Stimulated activated naive CD8-positive, alpha-beta T cell treated with anti-CD3 and anti-CD28 coated beads, Interleukin-15, Interleukin-2, amounts not matched to agents 100 ng/mL and 50 ng/mL, for 24 hours (primary cell): ENCODE results near the gene LGI4.

ENCODE experiments used
- H3K27ac Mint-ChIP-seq: one replicate; pipeline ENCODE4 v1.8.0; 2021; ENCODE audit warnings: mild to moderate bottlenecking, mixed read lengths
- H3K27me3 Mint-ChIP-seq: one replicate; pipeline ENCODE4 v1.8.0; 2021; ENCODE audit warnings: mixed read lengths
- H3K36me3 Mint-ChIP-seq: one replicate; pipeline ENCODE4 v1.8.0; 2021; ENCODE audit warnings: low read depth, mixed read lengths
- H3K4me1 Mint-ChIP-seq: one replicate; pipeline ENCODE4 v1.8.0; 2021; ENCODE audit warnings: low read depth, mixed read lengths
- H3K4me3 Mint-ChIP-seq: one replicate; pipeline ENCODE4 v1.8.0; 2021; ENCODE audit warnings: mild to moderate bottlenecking, mixed read lengths
- H3K9me3 Mint-ChIP-seq: one replicate; pipeline ENCODE4 v1.8.0; 2021; ENCODE audit warnings: mixed read lengths

The LGI4 gene

DNA sequence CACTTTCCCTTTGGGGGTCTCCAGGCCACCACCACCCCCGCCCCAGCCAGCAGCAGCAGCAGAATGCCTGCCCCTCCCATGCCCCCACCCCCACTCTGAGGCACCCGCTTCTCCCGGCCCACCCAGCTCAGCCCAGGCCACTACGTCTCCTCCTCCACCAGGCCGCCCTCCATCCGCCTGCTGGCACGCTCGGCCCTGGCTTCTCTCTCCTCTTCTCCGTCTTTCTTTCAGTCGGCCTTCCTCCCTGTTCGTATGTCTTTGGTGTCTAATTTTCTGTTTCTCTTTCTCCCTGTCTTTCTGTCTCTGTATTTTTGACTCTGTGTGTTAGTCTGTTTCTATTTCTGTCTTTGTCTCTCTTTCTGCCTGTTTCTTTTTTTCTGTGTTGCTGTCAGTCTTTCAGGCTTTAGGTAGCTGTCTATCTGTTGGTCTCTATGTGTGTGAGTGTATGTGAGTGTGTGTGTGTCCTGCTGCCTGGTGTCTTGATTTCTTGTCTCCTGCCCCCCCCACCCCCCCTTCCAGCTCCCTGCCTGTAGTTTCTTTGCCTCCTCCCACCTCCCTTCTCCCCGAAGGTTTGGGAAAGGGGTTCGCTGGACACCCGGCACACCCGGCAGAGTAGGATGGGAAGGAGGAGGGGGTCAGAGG lies at the start of gene LGI4:
Gene LGI4, minus strand, starts transcription at position 459 of the 642 bp plus-strand sequence. Its CDS starts 379 bp downstream, at position 80.
- Mint-ChIP-seq H3K9me3 (peaks cover 5% of the 10 kb centered on the region), H3K36me3 (no peaks in the 10 kb centered on the region), H3K27ac (peak within 1 kb of the TSS; percentile 81), H3K27me3 (no peaks in the 10 kb centered on the region), H3K4me3 (no peak within 1 kb of the TSS), H3K4me1 (peaks cover 4% of the 10 kb centered on the region)

- H3K36me3 Mint-ChIP-seq: no peaks in the 10 kb centered on the region
- peaks cover 14% of the 10 kb centered on the region for H3K9me3 Mint-ChIP-seq
- H3K4me3 Mint-ChIP-seq: no peak overlapping the region
- no peak overlapping the region for H3K27ac Mint-ChIP-seq
- peaks cover 12% of the 10 kb centered on the region for H3K4me1 Mint-ChIP-seq
- H3K27me3 Mint-ChIP-seq: no peaks in the 10 kb centered on the region
Observed at GRCh38 chr19:35184267-35184666, 49.4 kb upstream of the LGI4 start.

GRCh38 chr19:35181387-35181786 lies 46.5 kb upstream of the LGI4 start:
- H3K9me3 Mint-ChIP-seq: peaks cover 21% of the 10 kb centered on the region
- H3K4me3 Mint-ChIP-seq: no peak overlapping the region
- H3K36me3 Mint-ChIP-seq: peaks cover 10% of the 10 kb centered on the region

DNA sequence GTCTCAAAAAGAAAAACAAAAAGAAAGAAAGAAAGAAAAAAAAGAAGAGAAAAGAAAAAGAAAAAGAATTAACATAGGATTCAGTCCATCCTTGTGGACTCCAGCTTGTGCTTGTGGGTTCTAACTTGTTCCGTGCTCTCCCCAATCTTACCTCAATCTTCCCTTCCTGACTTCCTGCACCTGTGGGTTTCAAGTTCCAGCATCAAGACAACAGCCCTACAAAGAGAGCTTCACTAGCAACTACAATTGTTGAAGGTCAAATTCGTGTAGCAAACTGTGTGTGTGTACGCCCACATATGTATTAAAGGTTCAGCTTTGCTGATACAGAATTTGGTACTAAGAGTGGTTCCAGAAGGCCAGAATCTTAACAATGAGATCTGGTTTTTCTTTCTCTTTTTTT lies 45.0 kb upstream of the LGI4 start:
- Mint-ChIP-seq H3K27me3 (no peaks in the 10 kb centered on the region), H3K27ac (no peak overlapping the region), H3K4me1 (peaks cover 41% of the 10 kb centered on the region), H3K36me3 (peaks cover 14% of the 10 kb centered on the region), H3K4me3 (no peak overlapping the region), H3K9me3 (peaks cover 16% of the 10 kb centered on the region)

More at GRCh38 chr19:35181387-35181786, 46.5 kb upstream of the LGI4 start:
- Mint-ChIP-seq H3K27ac (no peak overlapping the region), H3K4me1 (peaks cover 27% of the 10 kb centered on the region), H3K27me3 (no peaks in the 10 kb centered on the region)

DNA sequence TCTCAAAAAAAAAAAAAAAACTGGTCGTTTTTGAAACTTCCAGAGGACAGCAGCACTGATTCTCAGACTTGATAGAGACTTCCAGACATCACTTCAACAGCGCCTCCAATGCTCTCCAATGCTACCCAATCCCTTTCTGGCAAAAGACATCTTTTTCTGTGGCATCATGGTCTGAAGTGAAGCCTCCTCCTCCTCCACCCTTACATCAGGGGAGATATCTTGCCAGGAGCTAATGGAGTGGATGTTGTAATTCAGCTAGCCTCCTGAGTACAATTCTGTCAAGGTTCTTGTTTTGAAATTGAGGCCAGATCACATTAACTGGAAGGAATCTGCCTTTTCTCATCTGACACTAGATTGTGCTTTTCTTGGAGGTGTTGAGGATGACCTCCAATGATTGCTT lies 43.8 kb upstream of the LGI4 start:
- H3K4me1 Mint-ChIP-seq: peaks cover 39% of the 10 kb centered on the region
- no peak overlapping the region for H3K27ac Mint-ChIP-seq
- H3K36me3 Mint-ChIP-seq: peaks cover 14% of the 10 kb centered on the region
- peaks cover 8% of the 10 kb centered on the region for H3K9me3 Mint-ChIP-seq
- H3K4me3 Mint-ChIP-seq: no peak overlapping the region
- no peaks in the 10 kb centered on the region for H3K27me3 Mint-ChIP-seq

DNA sequence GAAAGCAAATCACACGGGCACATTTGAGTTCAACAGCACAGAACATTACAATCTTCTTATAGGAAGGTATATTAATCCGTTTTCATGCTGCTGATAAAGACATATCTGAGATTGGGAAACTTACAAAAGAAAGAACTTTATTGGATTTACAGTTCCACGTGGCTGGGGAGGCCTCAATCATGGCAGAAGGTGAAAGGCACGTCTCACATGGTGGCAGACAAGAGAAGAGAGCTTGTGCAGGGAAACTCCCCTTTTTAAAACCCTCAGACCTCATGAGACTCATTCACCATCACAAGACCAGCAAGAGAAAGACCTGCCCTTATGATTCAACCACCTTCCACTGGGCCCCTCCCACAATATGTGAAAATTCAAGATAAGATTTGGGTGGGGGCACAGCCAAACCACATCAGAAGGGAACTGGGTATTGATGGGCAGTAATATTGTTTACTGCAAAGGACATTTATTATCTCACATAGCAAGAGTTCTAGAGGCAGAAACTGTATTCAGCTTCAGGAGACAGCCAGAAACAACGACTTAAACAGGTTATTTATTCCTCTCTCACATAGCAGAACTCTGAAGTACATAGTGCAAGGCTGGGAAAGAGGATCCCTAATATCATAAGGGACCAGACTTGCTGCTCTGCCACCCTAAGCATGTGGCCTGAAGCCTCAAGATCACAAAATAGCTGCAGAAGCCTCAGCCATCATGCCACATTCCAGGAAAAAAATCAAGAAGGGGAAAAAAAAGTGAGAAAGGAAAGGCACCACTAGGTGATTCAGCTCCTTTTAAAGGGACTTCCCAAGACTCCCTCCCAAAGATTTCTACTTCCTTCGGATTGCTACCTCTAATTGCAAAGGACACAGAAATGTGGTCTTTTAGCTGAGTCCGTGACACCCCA lies 42.8 kb upstream of the LGI4 start:
- peak overlapping the region; percentile 45 for H3K27ac Mint-ChIP-seq

DNA sequence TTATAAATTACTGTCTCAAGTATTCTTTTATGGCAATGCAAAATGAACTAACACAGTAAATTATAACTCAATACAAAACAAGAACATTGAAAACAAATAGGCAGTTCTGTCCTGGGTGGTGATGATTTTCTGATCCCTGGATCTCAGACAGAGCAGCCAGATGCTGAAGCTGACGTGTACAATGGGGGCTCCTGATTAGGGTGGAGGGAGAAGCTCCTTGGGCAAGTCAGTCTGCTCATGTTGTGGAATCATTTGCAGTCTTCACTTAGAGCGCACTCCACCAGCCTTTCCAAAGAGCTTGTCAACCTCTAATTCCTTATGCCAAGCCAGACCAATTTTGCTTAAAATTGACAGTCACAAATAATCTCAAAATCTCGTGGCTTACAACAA lies 41.3 kb upstream of the LGI4 start:
- no peak overlapping the region for H3K27ac Mint-ChIP-seq

More for the DNA sequence above, 42.8 kb upstream of the LGI4 start:
- Mint-ChIP-seq H3K4me1 (peaks cover 39% of the 10 kb centered on the region), H3K27me3 (no peaks in the 10 kb centered on the region), H3K36me3 (peaks cover 14% of the 10 kb centered on the region), H3K9me3 (peaks cover 8% of the 10 kb centered on the region), H3K4me3 (no peak overlapping the region)

DNA sequence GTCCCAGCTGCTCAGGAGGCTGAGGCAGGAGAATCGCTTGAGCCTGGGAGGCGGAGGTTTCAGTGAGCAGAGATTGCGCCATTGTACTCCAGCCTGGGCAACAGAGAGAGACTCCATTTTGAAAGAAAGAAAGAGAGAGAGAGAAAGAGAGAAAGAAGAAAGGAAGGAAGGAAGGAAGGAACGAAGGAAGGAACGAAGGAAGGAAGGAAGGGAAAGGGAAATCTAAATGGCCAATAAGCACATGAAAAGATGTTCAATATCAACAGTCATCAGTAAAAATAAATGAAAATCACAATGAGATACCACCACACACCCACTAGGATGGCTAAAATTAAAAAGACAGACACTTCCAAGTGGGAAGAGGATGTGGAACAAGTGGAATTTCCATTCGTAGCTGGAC lies 39.4 kb upstream of the LGI4 start:
- Mint-ChIP-seq H3K36me3 (peaks cover 30% of the 10 kb centered on the region), H3K4me3 (no peak overlapping the region), H3K9me3 (peaks cover 8% of the 10 kb centered on the region), H3K4me1 (peaks cover 32% of the 10 kb centered on the region), H3K27me3 (no peaks in the 10 kb centered on the region), H3K27ac (no peak overlapping the region)

More for the DNA sequence above, 41.3 kb upstream of the LGI4 start:
- no peak overlapping the region for H3K4me3 Mint-ChIP-seq
- no peaks in the 10 kb centered on the region for H3K27me3 Mint-ChIP-seq
- H3K9me3 Mint-ChIP-seq: peaks cover 8% of the 10 kb centered on the region
- peaks cover 39% of the 10 kb centered on the region for H3K4me1 Mint-ChIP-seq
- H3K36me3 Mint-ChIP-seq: peaks cover 14% of the 10 kb centered on the region

DNA sequence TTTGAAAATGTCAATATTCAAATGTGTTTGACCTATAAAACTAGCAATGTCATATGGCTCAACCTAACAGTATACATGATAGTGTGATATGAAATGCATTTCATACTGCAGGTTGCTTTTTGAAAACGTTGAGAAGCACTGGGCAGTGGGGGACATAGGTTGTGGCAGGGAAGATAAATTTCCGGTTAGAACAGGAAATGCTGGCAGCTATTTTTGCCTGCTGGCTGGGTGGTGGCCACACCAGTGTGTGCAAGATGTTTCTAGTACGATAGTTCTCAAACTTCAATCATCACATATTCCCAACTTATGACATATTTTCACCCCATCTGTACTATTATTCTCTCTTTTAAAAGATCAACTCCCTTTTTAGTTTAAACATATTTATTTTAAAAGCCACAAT lies 36.9 kb upstream of the LGI4 start:
- H3K27me3 Mint-ChIP-seq: no peaks in the 10 kb centered on the region
- peaks cover 43% of the 10 kb centered on the region for H3K4me1 Mint-ChIP-seq
- no peak overlapping the region for H3K4me3 Mint-ChIP-seq
- peak overlapping the region; percentile 21 for H3K27ac Mint-ChIP-seq
- peaks cover 45% of the 10 kb centered on the region for H3K36me3 Mint-ChIP-seq
- H3K9me3 Mint-ChIP-seq: no peaks in the 10 kb centered on the region

DNA sequence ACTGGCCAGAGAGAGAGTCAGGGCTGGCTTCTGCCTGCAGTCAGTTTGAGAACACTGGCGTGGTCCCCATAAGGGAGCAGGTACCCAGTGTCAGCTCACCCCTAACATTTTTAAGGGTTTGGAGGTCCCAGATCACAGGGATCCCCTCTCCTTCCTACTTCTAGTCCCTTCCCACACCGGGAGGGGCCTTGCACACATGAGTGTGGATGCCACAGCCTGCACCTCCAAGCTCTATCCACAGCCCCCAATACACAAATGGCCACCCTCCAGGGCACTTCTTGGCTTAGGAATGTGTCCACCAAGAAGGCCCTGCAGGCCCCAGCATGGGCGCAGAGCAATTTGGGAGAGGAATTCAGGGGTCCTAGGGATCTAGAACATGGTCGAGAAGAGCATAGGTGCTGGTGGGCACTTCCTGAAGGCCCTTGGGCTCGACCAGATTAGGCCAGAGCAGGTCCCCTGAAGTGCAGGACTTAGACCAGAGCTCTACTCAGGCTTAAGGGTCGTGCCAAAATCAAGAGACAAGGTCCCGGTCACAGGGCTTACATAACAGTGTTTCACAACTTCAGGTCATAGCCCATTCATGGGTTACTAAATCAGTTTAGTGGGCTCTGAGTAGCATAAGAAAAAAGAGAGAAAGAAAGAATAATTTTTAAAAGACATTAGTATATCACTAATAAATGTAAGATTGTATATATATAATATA lies 35.7 kb upstream of the LGI4 start:
- Mint-ChIP-seq H3K9me3 (peaks cover 8% of the 10 kb centered on the region), H3K4me3 (no peak overlapping the region), H3K4me1 (peaks cover 46% of the 10 kb centered on the region), H3K36me3 (peaks cover 57% of the 10 kb centered on the region), H3K27me3 (no peaks in the 10 kb centered on the region), H3K27ac (no peak overlapping the region)

- peaks cover 64% of the 10 kb centered on the region for H3K36me3 Mint-ChIP-seq
- H3K4me3 Mint-ChIP-seq: no peak overlapping the region
- peaks cover 45% of the 10 kb centered on the region for H3K4me1 Mint-ChIP-seq
- H3K27ac Mint-ChIP-seq: peak overlapping the region; percentile 78
- peaks cover 12% of the 10 kb centered on the region for H3K9me3 Mint-ChIP-seq
- no peaks in the 10 kb centered on the region for H3K27me3 Mint-ChIP-seq
Observed at GRCh38 chr19:35169221-35169995, 34.5 kb upstream of the LGI4 start.

DNA sequence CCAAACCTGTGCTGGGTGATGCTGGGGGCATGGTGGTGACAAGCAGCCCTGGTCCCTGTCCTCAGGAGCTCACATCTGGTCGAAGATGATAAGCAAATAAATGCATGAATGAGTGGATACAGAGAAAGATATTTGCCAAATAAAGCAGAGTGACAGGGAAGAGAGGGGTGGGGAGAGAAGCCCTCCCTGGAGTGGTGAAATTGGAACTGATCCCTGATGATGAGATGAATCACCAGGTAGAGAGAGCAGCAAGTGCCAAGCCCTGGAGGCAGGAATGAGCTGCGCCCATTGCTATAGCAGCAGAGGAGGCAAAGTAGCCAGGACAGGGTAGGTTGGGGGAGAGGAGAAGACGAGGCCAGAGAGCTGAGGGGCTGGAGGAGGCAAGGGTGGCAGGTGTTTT lies 33.3 kb upstream of the LGI4 start:
- H3K36me3 Mint-ChIP-seq: peaks cover 76% of the 10 kb centered on the region
- H3K27me3 Mint-ChIP-seq: no peaks in the 10 kb centered on the region
- H3K9me3 Mint-ChIP-seq: peaks cover 20% of the 10 kb centered on the region
- peak overlapping the region; percentile 58 for H3K27ac Mint-ChIP-seq
- peaks cover 52% of the 10 kb centered on the region for H3K4me1 Mint-ChIP-seq
- H3K4me3 Mint-ChIP-seq: no peak overlapping the region

DNA sequence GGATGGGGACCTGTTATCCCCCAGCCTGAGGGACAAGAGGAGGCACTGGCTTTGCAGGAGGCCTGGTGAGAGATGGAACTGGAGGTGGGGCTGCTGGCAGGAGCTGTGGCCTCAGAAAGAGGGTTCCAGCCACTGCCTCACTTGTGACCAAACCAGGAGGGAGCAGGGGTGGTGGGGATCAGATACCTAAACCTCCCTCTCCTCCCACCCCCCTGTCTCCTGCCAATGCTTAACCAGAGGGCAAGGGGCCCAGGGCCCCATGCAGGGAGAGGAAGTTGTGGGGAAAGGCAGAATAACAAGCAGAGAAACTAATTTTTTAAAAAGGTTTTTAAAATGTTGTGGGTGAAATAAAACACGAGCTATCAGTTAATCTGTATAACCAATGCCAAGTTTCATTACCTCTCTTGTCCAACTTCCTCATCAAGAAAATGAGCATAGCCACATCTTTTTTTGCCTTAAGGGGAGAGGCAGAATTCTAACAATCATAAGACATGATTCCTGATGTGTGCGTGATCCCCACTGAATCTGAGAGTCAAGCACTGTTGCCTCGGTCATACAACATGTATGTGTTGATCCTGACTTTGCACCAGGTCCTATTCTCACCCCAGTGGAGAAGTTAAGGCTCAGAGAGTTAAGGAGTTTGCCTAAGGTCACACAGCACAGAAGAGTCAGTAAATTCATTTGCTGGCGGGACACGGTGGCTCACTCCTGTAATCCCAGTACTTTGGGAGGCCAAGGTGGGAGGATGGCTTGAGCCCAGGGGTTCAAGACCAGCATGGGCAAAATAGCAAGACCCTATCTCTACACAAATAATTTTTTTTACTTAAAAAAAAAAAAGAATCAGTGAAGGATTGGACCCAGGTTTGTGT lies 32.6 kb upstream of the LGI4 start:
- H3K4me3 Mint-ChIP-seq: no peak overlapping the region
- peaks cover 83% of the 10 kb centered on the region for H3K36me3 Mint-ChIP-seq
- peak overlapping the region; percentile 70 for H3K27ac Mint-ChIP-seq
- H3K9me3 Mint-ChIP-seq: peaks cover 20% of the 10 kb centered on the region
- H3K4me1 Mint-ChIP-seq: peaks cover 52% of the 10 kb centered on the region
- no peaks in the 10 kb centered on the region for H3K27me3 Mint-ChIP-seq
